ENCODE data around the gene KLHL18. TPM values are rescaled to one million over a fixed set of nuclear protein-coding genes. Genes with fewer than 3 reads are reported as not detected.

The KLHL18 gene
- total RNA-seq, 1 experiment from 2014 or later = 28.6 TPM

- H3K79me2 ChIP-seq (ENCODE audit: low read length) = peaks cover 63% of the 10 kb centered on the region
These were observed 14.0 kb downstream of the KLHL18 start for GRCh38 chr3:47296562-47297302.

DNA sequence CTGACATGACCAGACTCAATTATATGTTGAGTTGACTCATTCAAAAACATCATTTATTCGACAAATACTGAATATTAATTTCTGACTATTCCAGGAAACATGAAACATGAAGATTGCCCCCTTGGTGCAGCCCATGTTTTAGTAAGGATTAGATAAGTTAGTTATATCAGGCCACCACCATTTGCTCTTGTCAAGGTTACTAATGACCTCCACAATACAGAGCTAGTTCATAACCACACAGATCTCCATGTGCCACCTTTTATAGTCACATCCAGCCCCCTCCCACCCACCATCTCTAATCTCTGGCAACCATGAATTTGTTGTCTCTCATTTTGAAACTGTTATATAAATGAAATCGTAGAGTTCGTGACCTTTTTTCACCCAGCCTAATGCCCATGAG, 15.7 kb downstream of the KLHL18 start:
- no peaks in the 10 kb centered on the region for H3K27me3 ChIP-seq (ENCODE audit: low read length)
- no peak overlapping the region for H3K9ac ChIP-seq (ENCODE audit: low read length)
- CTCF ChIA-PET = no interaction called here
- peaks cover 55% of the 10 kb centered on the region for H3K79me2 ChIP-seq (ENCODE audit: low read length)
- H3F3A ChIP-seq (ENCODE audit: low read length, unreplicated experiment) = no peaks in the 10 kb centered on the region
- POLR2A ChIA-PET (ENCODE audit: unreplicated experiment) = no interaction called here
- H3K36me3 ChIP-seq (ENCODE audit: low read depth, low read length) = peaks cover 17% of the 10 kb centered on the region
- H3K4me1 ChIP-seq (ENCODE audit: insufficient read depth, low read length) = no peaks in the 10 kb centered on the region
- no peak overlapping the region for H3K27ac ChIP-seq (ENCODE audit: low read length)
- TF ChIP-seq EZH2 (IDR thresholded peaks at IDR 0.05; ENCODE audit: low read length, unreplicated experiment) (no peak), EZH2phosphoT487 (IDR thresholded peaks at IDR 0.05; ENCODE audit: borderline replicate concordance, low read length) (no peak)
- TF ChIP-seq, protein P1, sequence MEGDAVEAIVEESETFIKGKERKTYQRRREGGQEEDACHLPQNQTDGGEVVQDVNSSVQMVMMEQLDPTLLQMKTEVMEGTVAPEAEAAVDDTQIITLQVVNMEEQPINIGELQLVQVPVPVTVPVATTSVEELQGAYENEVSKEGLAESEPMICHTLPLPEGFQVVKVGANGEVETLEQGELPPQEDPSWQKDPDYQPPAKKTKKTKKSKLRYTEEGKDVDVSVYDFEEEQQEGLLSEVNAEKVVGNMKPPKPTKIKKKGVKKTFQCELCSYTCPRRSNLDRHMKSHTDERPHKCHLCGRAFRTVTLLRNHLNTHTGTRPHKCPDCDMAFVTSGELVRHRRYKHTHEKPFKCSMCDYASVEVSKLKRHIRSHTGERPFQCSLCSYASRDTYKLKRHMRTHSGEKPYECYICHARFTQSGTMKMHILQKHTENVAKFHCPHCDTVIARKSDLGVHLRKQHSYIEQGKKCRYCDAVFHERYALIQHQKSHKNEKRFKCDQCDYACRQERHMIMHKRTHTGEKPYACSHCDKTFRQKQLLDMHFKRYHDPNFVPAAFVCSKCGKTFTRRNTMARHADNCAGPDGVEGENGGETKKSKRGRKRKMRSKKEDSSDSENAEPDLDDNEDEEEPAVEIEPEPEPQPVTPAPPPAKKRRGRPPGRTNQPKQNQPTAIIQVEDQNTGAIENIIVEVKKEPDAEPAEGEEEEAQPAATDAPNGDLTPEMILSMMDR (conservative IDR thresholded peaks at IDR 0.05; ENCODE audit: low read depth, low read length) = no peak
- H4K20me1 ChIP-seq (ENCODE audit: low read length) = peaks cover 9% of the 10 kb centered on the region; the same call in 1 of the 2 replicates
- no peak overlapping the region for H2AFZ ChIP-seq (ENCODE audit: low read length)
- no peak overlapping the region for H3K4me2 ChIP-seq (ENCODE audit: low read length)
- ATAC-seq = no peak
- intact Hi-C loops (cut with micrococcal nuclease) = no loop called here
- H3K9me3 ChIP-seq (ENCODE audit: low read length) = no peaks in the 10 kb centered on the region
- DNase-seq = no peak
- no peaks in the 10 kb centered on the region for H3K9me2 ChIP-seq (replicated peaks; ENCODE audit: low read length)
- no TSS peak for BruUV-seq (replicated peaks)
- no peak overlapping the region for H3K4me3 ChIP-seq (ENCODE audit: low read length)

More at GRCh38 chr3:47296562-47297302, 14.0 kb downstream of the KLHL18 start:
- H3K9me2 ChIP-seq (replicated peaks; ENCODE audit: low read length) = no peaks in the 10 kb centered on the region
- no peak overlapping the region for H2AFZ ChIP-seq (ENCODE audit: low read length)
- no peak overlapping the region for H3K27ac ChIP-seq (ENCODE audit: low read length)
- H3K9me3 ChIP-seq (ENCODE audit: low read length) = no peaks in the 10 kb centered on the region
- H3K36me3 ChIP-seq (ENCODE audit: low read depth, low read length) = peaks cover 5% of the 10 kb centered on the region; the same call in 1 of the 2 replicates
- TF ChIP-seq EZH2 (IDR thresholded peaks at IDR 0.05; ENCODE audit: low read length, unreplicated experiment) (no peak), EZH2phosphoT487 (IDR thresholded peaks at IDR 0.05; ENCODE audit: borderline replicate concordance, low read length) (no peak)
- TF ChIP-seq, protein P1 (conservative IDR thresholded peaks at IDR 0.05; ENCODE audit: low read depth, low read length) = no peak
- H4K20me1 ChIP-seq (ENCODE audit: low read length) = peaks cover 10% of the 10 kb centered on the region; the same call in 1 of the 2 replicates
- no peaks in the 10 kb centered on the region for H3F3A ChIP-seq (ENCODE audit: low read length, unreplicated experiment)
- H3K4me3 ChIP-seq (ENCODE audit: low read length) = no peak overlapping the region
- intact Hi-C loops (cut with micrococcal nuclease) = no loop called here
- H3K4me2 ChIP-seq (ENCODE audit: low read length) = no peak overlapping the region
- no peaks in the 10 kb centered on the region for H3K27me3 ChIP-seq (ENCODE audit: low read length)
- ATAC-seq = no peak
- CTCF ChIA-PET = no interaction called here
- DNase-seq = no peak
- H3K4me1 ChIP-seq (ENCODE audit: insufficient read depth, low read length) = no peaks in the 10 kb centered on the region
- no TSS peak for BruUV-seq (replicated peaks)
- no peak overlapping the region for H3K9ac ChIP-seq (ENCODE audit: low read length)
- POLR2A ChIA-PET (ENCODE audit: unreplicated experiment) = no interaction called here

Data from PC-3 (cell line).